GM19467 (cell line): ENCODE measurements around the gene EGLN1.
"Not testable (repeated sequence)": the region's sequence is repeated elsewhere in the genome, so short reads cannot be mapped to it uniquely, and the experiment has no call there.

ENCODE experiments used
- ATAC-seq: cut with Tn5 transposase; IDR thresholded peaks from one replicate; pipeline ENCODE4 v1.9.1; 2021; ENCODE audit warnings: mild to moderate bottlenecking, moderate library complexity; ENCODE audit not compliant: unreplicated experiment

Gene EGLN1

DNA sequence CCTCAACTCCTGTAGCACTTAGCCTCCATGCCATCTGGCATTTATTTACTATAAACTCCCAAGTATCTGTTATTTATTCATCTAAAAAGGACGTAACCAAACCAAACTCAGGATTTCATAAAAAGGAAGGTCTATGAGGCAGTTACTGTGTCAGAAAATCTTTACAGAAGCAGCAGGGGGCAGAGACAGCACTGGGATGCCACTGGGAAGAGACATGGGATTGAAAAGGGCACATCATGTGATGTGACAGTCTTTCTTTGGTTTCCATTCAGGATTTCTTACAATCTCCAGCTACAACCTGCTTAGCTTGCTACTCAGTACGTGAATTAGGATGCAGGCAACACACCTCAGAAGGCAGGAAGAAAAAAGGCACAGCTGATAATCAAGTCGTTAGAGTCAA, 52.8 kb downstream of the EGLN1 start:
- ATAC-seq, result no peak

DNA sequence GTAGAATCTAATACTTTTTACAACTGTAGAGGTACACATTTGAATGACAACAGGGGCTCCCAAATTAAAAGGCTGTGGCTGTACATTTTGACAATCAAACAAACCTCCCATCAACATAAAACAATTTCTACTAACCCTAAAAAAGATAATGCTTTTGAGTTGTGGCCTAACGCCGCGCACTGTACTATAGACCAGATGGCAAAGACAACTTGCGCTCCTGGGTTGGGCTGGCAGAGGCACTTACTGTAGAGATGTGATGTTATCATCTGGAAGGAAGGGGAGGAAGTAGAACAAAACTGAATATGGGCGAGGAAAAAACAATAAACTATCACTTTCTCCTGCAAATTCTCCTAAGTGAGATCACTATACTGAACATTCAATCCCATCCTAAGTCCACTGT, 57.9 kb downstream of the EGLN1 start:
- ATAC-seq, result no peak

DNA sequence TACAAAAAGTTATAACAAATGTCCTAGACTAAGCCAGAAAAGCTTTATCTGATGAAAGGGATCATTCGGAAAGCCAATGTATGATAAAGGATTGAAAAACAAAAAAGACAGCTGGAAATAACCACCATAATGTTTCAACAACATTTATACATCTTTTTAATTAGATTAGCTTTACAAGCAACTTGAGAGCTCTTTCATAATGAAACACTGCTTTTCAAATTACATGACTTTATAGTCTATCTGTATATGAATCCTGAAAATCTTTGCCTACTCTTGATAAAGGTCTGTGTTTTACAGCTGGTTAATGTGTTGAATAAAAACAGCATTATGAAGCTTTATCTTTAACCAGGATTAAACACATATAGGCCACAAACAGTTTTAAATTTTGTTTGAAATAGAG, 58.5 kb downstream of the EGLN1 start:
- no peak for ATAC-seq

DNA sequence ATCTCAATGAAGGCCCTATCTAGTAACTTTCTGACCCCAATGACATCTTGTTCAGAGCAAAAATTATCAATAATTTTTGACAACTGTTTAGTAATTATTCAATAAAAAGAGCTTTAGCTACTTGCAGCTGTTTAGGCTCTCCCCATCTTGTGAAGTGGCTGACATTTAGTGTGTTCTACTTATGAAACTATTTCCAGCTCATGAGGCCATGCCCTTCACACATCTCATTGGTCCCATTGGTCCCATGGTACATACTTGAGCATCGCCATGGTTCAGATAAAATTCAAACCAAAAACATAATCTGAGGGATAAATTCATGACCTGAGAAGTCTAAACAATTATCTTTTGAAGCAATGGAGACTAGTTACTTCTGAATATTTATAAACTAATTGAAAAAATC, 59.8 kb downstream of the EGLN1 start:
- ATAC-seq, result no peak

DNA sequence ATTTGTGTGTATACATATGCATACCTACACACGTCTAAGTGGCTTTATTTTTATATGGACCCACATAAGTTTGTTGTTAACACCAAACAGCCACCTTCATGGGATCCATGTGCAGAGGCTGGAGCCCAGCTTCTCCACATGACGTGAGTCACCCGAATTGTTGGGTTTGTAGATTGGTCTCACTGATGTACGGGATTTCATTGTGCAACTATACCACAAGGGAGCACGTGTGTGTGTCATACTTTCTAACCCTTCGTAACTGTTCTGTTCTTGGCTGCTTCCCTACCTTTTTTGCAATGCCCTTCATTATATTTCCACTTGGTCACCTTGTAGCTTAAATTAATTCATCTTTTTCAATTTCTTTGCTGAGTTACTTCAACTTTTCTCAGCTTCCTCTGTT, 63.0 kb downstream of the EGLN1 start:
- ATAC-seq, result no peak

DNA sequence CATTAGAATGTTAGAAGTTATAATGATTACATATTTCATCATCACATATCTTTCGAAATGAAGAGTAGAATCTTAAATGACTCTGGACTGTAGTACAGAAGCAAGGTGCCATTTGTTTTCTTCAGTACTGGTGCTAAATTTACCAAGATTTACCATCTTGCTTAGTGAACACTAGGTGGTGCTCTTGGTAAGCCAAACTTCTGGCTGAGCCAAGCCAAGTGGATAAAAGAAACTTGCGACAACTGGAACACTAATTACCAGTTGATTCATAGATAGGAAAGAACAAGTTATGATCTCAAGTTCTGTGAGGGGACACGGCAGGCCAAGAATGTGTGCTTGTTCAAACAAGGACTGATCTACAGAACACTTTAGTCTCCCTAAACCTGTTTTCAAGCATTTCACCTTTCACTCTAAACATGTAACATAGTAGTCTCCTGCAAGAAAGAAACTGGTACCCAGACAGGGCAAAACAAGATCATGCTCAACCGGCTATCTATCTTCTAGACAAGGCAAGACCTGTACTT, 64.2 kb downstream of the EGLN1 start:
- ATAC-seq, result peak; percentile 80

DNA sequence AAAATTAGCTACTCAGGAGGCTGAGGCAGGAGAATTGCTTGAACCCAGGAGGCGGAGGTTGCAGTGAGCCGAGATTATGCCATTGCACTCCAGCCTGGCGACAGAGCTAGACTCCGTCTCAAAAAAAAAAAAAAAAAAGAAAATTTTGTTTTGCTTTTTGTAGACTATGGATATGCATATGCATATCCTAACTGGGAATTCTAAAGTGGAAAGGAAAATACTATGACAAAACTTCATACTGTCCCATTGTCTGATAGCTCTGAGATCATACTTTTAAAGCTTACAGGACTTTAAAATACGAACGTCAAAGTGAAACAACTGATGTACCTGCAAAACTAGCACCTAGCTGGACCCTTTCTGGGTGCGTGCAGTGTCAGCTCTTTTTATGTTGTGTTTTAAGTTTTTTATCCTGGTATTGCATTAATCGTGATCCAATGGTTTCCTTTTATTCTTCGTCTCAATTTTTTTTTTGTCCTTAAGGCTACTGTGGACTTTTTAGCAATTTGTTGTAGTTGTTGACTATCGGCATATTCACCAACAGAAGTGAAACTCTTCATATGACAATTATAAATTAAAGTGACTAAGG, 64.8 kb downstream of the EGLN1 start:
- ATAC-seq, result no peak

DNA sequence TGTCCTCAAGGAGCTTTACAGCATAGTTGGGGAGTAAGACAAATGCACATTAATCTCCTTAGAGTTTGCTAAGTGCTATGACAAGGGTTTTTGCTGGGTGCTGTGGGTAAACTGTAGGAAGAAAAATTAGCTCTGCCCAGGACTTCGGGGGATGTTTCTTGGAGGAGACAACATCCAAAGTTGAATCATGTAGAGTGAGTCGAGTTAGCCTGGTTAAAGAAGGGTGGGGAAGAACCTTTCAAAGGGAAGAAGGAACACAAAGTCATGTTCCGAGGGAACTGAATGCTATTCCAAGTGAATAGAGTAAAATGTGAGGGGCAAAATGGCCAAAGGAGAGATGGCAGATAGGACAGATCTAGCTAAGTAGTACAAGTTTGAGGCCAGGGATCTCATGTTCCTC, 66.9 kb downstream of the EGLN1 start:
- ATAC-seq, result no peak

DNA sequence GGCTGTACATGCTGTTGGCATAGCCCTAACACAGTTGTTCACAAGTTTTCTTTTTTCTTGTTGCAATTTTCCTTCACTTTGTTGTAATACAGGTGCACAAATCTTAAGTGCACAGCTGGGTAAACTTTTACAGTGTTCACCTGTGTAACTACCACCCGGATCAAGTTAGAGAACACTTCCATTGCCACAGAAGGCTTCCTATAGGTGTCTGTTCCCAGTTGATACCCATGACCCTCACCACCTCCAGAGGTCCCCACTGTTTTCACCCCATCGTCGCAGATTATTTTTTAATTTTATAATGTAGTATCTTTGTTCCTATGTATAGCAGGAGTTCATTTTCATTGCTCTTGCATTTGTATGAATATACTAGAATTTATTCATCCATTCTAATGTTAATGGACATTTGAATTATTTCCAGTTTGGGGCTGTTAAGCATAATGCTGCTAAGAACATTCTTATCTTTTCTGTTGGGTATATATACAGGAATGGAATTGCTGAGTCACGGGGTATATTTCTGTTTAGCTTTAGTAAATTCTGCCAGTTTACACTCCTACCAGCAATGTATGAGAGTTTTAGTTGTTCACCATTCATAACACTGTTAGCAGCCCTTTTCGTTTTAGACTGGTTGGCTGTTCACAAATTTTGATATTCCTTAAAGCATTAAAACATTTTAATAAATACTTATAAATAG, 67.6 kb downstream of the EGLN1 start:
- ATAC-seq, result no peak

DNA sequence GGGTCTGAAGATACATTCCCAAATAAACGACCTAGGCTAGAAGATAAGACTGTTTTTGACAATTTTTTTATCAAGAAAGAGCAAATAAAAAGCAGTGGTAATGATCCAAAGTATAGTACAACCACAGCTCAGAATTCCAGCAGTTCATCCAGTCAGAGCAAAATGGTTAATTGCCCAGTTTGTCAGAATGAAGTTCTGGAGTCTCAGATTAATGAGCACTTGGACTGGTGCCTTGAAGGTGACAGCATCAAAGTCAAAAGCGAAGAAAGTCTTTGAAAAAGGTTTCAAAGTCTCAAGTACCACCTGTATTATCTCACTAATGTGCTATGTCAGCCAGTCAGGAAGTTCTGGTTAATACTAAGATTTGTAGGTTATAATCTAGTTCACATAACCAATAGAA, 69.0 kb downstream of the EGLN1 start:
- ATAC-seq, result no peak

DNA sequence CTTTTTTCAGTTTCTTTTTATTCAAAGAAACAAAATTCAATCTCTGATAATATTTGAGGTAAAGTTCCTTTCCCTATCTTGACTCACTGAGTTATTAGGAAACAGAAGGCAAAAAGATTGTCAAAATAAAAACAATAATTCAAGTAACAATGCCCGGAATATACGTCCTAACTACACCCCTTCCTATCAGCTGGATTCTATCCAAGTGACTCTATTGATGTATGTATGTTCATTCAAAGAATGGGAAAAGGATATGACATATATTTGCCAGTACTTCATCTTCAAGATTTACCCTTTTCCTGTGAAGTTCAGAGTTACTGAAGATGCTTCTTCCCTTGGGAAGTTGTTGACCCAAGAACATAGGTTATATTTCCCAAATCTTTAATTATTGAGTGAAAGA, 70.3 kb downstream of the EGLN1 start:
- ATAC-seq, result no peak

DNA sequence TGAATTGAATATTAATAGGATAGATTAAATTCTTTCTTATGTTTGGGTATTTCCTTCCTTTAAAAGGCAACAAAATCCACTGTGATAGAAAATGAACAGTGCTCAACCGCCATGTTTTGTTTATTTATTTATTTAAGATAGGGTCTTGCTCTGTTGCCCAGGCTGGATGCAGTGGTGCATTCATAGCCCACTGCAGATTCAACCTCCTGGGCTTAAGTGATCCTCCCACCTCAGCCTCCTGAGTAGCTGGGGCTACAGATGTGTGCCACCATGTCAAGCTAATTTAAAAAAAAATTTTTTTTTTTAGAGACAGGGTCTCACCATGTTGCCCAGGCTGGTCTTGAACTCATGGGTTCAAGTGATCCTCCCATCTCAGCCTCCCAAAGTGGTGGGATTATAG, 73.2 kb downstream of the EGLN1 start:
- ATAC-seq, result not testable (repeated sequence)

DNA sequence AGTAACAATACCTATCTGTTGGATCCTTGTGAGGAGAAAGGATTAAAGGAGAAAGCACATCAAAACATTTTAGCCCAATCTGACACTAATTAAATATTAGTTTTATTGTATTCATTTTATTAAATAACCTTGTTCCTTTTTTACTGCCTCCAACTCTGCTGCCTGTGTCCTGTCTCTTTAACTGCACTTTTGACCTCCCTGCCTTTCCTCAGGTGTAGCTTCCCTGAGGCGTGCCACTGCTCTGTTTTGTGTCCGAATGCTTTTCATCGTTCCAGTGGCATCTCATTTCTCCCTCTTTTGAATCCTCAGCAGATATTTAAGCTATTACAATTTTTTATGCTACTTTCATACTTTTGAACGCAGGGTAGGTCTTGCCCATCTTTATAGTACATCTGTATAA, 73.6 kb downstream of the EGLN1 start:
- no peak for ATAC-seq

DNA sequence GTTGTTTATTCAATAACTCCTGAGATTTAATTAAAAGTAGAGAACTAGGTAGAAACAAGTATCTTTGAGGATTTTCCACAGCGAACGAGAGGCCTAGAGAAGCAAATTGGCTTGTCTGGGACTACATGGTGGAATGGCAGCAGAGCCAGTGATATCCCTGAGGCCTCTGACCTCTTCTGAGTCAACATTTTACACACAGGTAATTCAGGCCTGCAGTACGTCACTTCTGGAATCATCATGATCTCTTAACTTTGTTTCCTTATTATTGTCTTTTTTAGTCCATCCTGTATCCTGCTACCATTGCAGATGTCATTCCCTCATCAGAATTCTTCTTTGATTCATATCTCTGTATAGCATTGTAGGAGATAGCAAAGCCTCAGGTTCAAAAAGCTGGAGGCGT, 74.1 kb downstream of the EGLN1 start:
- no peak for ATAC-seq

DNA sequence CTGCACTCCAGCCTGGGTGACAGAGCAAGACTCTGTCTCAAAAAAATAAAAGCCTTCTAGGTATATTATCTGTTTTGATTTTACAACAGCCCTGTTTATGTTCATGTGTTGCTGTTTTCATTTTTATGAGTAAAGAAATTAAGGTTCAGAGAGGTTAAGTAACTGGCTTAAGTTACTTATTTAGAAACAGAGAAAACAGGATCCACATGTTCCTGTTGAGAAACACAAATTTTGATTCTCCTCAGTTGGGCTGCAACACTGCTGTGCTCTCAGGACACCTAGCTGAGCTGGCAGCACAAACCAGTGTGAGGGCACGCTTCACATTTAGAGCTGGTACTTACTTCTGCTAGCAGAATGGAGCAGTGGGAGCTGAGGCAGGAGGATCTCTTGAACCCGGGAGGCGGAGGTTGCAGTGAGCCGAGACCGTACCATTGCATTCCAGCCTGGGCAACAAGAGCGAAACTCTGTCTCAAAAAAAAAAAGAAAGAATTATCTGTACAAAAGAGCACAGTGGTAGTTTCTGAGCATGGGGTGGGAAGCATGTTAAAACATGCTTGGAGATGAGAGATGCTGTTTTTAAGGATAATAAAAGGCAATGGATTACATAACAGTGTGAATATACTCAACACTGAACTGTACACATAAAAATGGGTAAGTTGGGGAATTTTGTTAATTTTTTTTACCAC, 81.6 kb downstream of the EGLN1 start:
- ATAC-seq, result no peak

DNA sequence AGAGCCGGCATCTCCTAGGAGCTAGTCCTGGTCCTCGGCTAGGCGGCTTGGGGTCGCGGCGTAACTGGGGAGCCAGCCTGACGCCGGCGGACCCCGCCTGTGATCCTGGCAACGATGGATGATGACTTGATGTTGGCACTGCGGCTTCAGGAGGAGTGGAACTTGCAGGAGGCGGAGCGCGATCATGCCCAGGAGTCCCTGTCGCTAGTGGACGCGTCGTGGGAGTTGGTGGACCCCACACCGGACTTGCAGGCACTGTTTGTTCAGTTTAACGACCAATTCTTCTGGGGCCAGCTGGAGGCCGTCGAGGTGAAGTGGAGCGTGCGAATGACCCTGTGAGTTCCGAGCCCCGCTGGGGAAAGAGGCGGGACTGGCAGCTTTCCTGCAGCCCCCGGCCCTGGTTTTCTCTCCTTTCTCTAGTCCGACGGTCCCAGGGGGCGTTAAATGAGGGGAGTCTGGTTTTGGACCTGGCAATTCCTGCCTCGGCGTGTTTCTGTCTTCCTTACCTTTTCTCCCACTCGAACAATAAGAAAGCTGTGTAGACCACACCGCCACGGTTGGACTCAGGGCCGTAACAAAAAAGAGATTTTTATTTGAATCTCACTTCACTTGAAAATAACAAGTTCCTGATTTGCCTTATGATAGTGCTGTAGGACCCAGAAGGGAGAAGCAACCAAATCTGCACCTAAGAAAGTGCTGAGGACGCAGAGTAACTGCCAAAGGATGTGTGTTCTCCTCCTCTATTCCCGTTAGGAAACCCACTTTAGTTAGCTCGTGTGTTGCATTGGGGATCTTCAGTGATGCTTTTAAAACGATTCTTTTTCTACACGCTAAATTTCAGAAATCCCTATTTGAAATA, 83.6 kb downstream of the EGLN1 start, which contains the start of gene SPRTN:
TSS of gene SPRTN (plus strand) at position 24 of the 859 bp plus-strand sequence. CDS start at position 115, 91 bp downstream.
- ATAC-seq, result no peak

DNA sequence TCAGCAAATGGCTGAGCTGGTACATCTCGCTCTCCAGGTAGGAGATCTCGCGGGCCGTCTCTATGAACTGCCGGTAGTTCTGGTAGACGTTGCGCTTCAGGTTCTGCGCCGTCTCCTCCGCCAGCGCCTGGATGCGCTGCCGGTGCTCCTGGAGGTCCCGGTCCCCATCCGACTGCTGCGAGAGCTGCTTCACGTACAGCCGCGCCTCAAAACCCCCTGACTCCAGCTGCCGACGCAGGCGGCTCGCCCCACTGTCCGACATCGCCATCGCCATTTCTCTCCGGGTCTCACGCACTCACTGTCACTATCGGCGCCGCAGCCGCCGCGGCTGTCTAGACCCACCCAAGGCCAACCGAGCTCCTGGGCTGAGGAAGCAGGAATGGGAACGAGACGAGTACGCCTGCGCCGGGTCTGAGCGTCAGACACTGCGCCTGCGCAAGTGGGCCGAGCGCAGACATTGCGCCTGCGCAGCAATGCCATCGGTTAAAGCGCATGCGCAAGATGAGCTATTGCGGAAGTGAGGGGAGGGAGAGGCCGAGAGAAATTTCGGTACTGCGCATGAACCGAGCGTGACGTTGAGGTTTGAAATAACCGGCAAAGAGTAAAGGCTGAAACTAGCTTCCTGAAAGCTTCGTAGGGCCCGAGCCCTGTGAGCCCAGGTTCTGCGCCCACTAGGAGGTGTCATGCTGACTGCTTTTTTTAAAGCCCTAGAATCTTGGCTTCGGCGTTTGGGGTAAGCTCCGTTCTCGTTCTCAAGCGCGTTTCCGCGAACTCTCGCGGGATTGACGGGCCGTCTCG, 84.4 kb downstream of the EGLN1 start, which contains the start of gene EXOC8:
TSS of gene EXOC8 (minus strand) at position 381 of the 798 bp plus-strand sequence. CDS start at position 274, 107 bp downstream.
- ATAC-seq, result peak; percentile 80

DNA sequence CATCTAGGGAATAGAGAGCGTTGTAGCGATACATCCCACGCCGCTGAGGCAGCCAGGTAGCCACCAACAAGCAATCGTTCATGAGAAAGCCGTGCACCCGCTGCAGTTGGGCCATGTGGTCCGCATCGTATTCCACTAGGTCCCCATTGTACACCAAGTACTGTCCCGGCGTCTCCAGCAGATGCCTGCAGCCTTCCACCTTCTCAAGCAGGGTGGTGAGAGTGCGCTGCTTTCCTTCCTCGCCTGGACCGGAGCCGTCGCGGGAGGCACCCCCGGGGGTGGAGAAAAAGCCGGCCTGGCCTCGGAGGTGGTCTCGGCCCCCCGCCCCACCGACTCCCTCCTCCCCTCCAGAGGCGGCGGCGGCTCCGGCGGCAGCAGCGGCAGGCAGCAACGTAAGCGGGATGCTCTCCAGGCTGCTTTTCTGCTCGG, 85.0 kb downstream of the EGLN1 start:
- peak; percentile 11 for ATAC-seq

DNA sequence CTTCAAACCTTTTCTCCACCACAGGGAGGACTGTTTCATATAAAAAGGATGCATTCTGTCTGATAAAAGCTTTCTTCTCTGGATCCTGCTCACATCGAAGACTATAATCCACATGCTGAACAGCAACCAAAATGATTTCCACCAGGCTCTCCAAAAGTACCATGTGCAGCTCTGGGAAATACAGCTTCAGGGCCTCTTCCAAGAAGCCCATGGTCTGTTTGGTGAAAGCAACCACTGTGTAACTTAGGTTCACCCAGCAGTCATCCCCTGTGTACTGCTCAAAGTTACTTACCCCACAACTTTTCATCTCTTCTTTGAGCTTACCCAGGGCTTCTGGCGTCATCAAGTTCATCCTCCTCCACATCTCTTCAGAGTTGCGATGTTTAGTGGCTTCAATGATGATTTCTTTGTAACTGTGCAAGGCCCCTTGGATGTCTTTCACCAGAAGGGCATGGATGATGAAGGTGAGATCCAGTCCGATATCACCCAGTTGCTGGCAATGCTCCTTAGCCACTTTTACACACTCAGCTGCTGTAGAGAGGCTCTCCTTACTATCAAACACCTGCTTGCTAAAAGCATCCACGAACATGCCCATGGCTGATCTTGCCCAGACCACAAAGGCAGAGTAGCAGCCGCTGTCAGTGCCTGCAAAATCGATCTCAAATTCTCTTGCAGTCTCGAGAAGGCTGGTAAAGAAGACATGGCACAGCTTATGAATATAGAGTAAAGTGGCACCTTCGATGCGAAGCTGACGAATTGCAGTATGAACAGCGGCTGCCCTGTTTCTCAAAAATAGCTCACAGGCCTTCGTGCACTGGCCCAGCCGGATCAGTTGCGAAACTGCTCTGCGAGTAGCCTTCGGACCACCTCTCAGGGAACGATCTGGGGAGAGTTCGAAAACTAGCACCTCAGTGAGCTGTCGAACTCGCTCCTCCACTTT, 86.2 kb downstream of the EGLN1 start:
- ATAC-seq, result no peak
